WTC11 (cell line): Measurements from ENCODE around the gene LCORL. TPM values are rescaled to one million over a fixed set of nuclear protein-coding genes. Genes with fewer than 3 reads are reported as not detected.
"Not testable (repeated sequence)": the region's sequence is repeated elsewhere in the genome, so short reads cannot be mapped to it uniquely, and the experiment has no call there.

Source experiments
- ATAC-seq: fragments of 200-7000 bp; cut with Tn5 transposase; 2 replicates; pipeline ENCODE4 v1.10.0; 2021; ENCODE audit warnings: mild to moderate bottlenecking, moderate library complexity
- CTCF ChIA-PET: fragments of 300-600 bp; sonication (Branson Sonifier 250); formaldehyde crosslinking; loops from one replicate; lab custom pipeline; 2021; ENCODE audit warnings: antibody characterized with exemption; lab: Charles Lee
- POLR2A ChIA-PET: fragments of 350-600 bp; sonication (Branson Sonifier 250); formaldehyde crosslinking; loops from one replicate; lab custom pipeline; 2021; ENCODE audit warnings: antibody characterized with exemption; lab: Charles Lee
- DNase-seq: peaks from one replicate; pipeline ENCODE4 v3.0.0; 2021; ENCODE audit warnings: low spot score
- H3K27ac Mint-ChIP-seq: 2 replicates; pipeline ENCODE4 v1.8.0; 2021; ENCODE audit warnings: mixed read lengths
- H3K27me3 Mint-ChIP-seq: 2 replicates; pipeline ENCODE4 v1.8.0; 2021; ENCODE audit warnings: low read depth, mild to moderate bottlenecking, moderate library complexity, mixed read lengths
- H3K36me3 Mint-ChIP-seq: 2 replicates; pipeline ENCODE4 v1.8.0; 2021; ENCODE audit warnings: mixed read lengths
- H3K4me1 Mint-ChIP-seq: 2 replicates; pipeline ENCODE4 v1.8.0; 2022; ENCODE audit warnings: mixed read lengths
- H3K4me3 Mint-ChIP-seq: 2 replicates; pipeline ENCODE4 v1.8.0; 2021; ENCODE audit warnings: mild to moderate bottlenecking, moderate library complexity, mixed read lengths
- H3K9me3 Mint-ChIP-seq: 2 replicates; pipeline ENCODE4 v1.8.0; 2021; ENCODE audit warnings: mixed read lengths
- ARID4B ChIP-seq: sonication (generic); formaldehyde crosslinking; IDR thresholded peaks from 2 replicates; pipeline ENCODE4 v1.8.0; 2023; ENCODE audit warnings: missing genetic modification reagents, mild to moderate bottlenecking, borderline replicate concordance
- CBFB ChIP-seq: sonication (generic); formaldehyde crosslinking; IDR thresholded peaks from 2 replicates; pipeline ENCODE4 v1.8.1; 2022; ENCODE audit warnings: mild to moderate bottlenecking, low read depth, missing genetic modification reagents
- CDX4 ChIP-seq: fragments of 250-450 bp; sonication (Bioruptor Pico); IDR thresholded peaks from 2 replicates; pipeline ENCODE4 v1.9.0; 2021; ENCODE audit warnings: moderate library complexity, mild to moderate bottlenecking, inconsistent platforms, borderline replicate concordance
- GABPB1 ChIP-seq: sonication (generic); formaldehyde crosslinking; IDR thresholded peaks from 2 replicates; pipeline ENCODE4 v1.8.1; 2023; ENCODE audit warnings: mild to moderate bottlenecking, missing genetic modification reagents
- MLX ChIP-seq: sonication (generic); formaldehyde crosslinking; IDR thresholded peaks from 2 replicates; pipeline ENCODE4 v1.8.1; 2023; ENCODE audit warnings: mild to moderate bottlenecking, missing genetic modification reagents, moderate library complexity
- USF2 ChIP-seq: sonication (generic); formaldehyde crosslinking; IDR thresholded peaks from 2 replicates; pipeline ENCODE4 v1.8.1; 2023; ENCODE audit warnings: mild to moderate bottlenecking, missing genetic modification reagents, moderate library complexity
- ZNF121 ChIP-seq: sonication (generic); formaldehyde crosslinking; IDR thresholded peaks from 2 replicates; pipeline ENCODE4 v1.8.0; 2023; ENCODE audit warnings: missing genetic modification reagents
- ZNF219 ChIP-seq: sonication (generic); formaldehyde crosslinking; IDR thresholded peaks from 2 replicates; pipeline ENCODE4 v1.8.0; 2023; ENCODE audit warnings: missing genetic modification reagents, mild to moderate bottlenecking, borderline replicate concordance
- ZNF532 ChIP-seq: fragments of 250-450 bp; sonication (Bioruptor Pico); IDR thresholded peaks from 2 replicates; pipeline ENCODE4 v1.9.0; 2021; ENCODE audit warnings: mild to moderate bottlenecking, borderline replicate concordance
- total RNA-seq: library from RNA; stranded (reverse); gene quantifications from 3 replicates; pipeline ENCODE4 v1.2.3, GENCODE V29; 2021
- TF ChIP-seq, protein P1 (sequence below): sonication (generic); formaldehyde crosslinking; IDR thresholded peaks from 2 replicates; pipeline ENCODE4 v1.8.0; 2022; ENCODE audit warnings: mild to moderate bottlenecking, missing genetic modification reagents

LCORL gene
- total RNA-seq, 1 experiment from 2014 or later = 19.9 TPM

- no peak for TF ChIP-seq ZNF532 (CRISPR knock-in tag)
- no peak for TF ChIP-seq ZNF121 (CRISPR knock-in tag)
- no peak for TF ChIP-seq CBFB (CRISPR knock-in tag)
- TF ChIP-seq MLX (CRISPR knock-in tag) = no peak
- TF ChIP-seq ARID4B (CRISPR knock-in tag) = no peak
- TF ChIP-seq, protein P1, sequence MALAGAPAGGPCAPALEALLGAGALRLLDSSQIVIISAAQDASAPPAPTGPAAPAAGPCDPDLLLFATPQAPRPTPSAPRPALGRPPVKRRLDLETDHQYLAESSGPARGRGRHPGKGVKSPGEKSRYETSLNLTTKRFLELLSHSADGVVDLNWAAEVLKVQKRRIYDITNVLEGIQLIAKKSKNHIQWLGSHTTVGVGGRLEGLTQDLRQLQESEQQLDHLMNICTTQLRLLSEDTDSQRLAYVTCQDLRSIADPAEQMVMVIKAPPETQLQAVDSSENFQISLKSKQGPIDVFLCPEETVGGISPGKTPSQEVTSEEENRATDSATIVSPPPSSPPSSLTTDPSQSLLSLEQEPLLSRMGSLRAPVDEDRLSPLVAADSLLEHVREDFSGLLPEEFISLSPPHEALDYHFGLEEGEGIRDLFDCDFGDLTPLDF (CRISPR knock-in tag) = no peak
Measured at GRCh38 chr4:18042012-18042411, 20.5 kb upstream of the LCORL start (continued).

GRCh38 chr4:18041114-18041513 is 19.6 kb upstream of the LCORL start:
- no peak overlapping the region for H3K27ac Mint-ChIP-seq
- ChIA-PET CTCF (no interaction called here), POLR2A (no interaction called here)
- DNase-seq (no peak), ATAC-seq (no peak)
- no peaks in the 10 kb centered on the region for H3K4me1 Mint-ChIP-seq
- H3K4me3 Mint-ChIP-seq = no peak overlapping the region
- TF ChIP-seq GABPB1 (CRISPR knock-in tag) (no peak), USF2 (CRISPR knock-in tag) (no peak)
- H3K36me3 Mint-ChIP-seq = no peaks in the 10 kb centered on the region
- H3K27me3 Mint-ChIP-seq = no peaks in the 10 kb centered on the region
- H3K9me3 Mint-ChIP-seq = no peaks in the 10 kb centered on the region

- H3K27me3 Mint-ChIP-seq = no peaks in the 10 kb centered on the region
- CTCF ChIA-PET = no interaction called here
- TF ChIP-seq ZNF219 = no peak
- no peak for TF ChIP-seq CDX4 (CRISPR knock-in tag)
- ATAC-seq (no peak), DNase-seq (no peak)
- H3K4me1 Mint-ChIP-seq = peaks cover 3% of the 10 kb centered on the region; the same call in 1 of the 2 replicates
- no peak overlapping the region for H3K4me3 Mint-ChIP-seq
- no peak overlapping the region for H3K27ac Mint-ChIP-seq
- H3K9me3 Mint-ChIP-seq = peaks cover 3% of the 10 kb centered on the region
- no peaks in the 10 kb centered on the region for H3K36me3 Mint-ChIP-seq
- POLR2A ChIA-PET = no interaction called here
Measured at GRCh38 chr4:18039113-18039512, 17.6 kb upstream of the LCORL start.

- CTCF ChIA-PET, POLR2A ChIA-PET: not testable (repeated sequence)
Measured at GRCh38 chr4:18036369-18036768, 14.8 kb upstream of the LCORL start.

More at GRCh38 chr4:18036369-18036768, 14.8 kb upstream of the LCORL start:
- not testable (repeated sequence) for H3K27me3 Mint-ChIP-seq, H3K36me3 Mint-ChIP-seq, H3K27ac Mint-ChIP-seq, DNase-seq, H3K4me1 Mint-ChIP-seq, H3K9me3 Mint-ChIP-seq, H3K4me3 Mint-ChIP-seq, ATAC-seq
